Measurements from ENCODE around the gene KIAA1549.

GRCh38 chr7:138919911-138920310 lies 61.3 kb downstream of the KIAA1549 start:
- no peak for TF ChIP-seq CTCF (IDR thresholded peaks at IDR 0.05)
- no peak for TF ChIP-seq POLR2A (IDR thresholded peaks at IDR 0.05)

Data from lower leg skin (tissue), 3 donors.